Left kidney (tissue), 2 donors: ENCODE data around the gene PIBF1. TPM values are rescaled to one million over a fixed set of nuclear protein-coding genes. Genes with fewer than 3 reads are reported as not detected.
"Not testable (repeated sequence)": the region's sequence is repeated elsewhere in the genome, so short reads cannot be mapped to it uniquely, and the experiment has no call there.

Source experiments
- DNase-seq: peaks from one replicate; pipeline ENCODE4 v3.0.0-alpha.2; 2013
- polyA plus RNA-seq: library from polyadenylated mRNA; unstranded; fragments of 120-200 nt; gene quantifications from one replicate; pipeline ENCODE4 v1.2.1, GENCODE V29; 2013; ENCODE audit not compliant: insufficient read length

The PIBF1 gene
- polyA plus RNA-seq, 1 donor, result 42.7 TPM

- no peak for DNase-seq
These were observed 126.5 kb downstream of the PIBF1 start for GRCh38 chr13:72908416-72908815.

DNA sequence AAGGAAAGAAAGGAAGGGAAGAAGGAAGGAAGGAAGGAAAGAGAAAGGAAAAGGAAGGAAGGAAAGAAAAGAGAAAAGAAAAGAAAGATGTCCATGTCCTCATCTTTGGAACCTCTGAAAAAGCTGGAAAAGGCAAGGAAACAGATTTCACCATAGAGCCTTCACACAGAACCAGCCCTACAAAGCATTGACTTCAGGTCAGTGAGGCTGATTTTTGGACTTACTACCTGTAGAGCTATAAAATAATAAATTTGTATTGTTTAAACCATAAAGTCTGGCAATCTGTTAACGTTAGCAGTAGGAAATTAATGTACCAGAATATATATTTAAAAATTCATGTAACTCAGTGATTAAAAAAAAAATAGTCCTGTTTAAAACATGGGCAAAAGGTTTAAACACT lies 130.0 kb downstream of the PIBF1 start:
- no peak for DNase-seq

DNA sequence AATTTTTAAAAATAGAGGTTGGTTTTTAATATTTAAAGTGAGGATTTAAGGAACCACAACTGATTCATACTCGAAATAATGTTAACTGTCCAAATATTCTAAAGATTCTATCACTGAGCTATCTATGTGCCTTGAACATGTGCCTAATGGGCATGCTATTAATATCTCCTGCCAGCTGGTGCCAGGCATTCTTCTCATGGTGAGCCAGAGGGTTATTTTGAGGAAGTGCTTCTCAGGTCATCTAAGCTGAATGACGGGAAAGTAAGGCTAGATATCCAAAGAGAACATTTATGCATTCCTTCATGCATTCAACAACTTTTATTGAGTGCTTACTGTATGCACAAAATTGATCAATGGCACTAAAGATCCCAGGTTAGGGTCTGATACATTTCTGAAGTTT lies 138.2 kb downstream of the PIBF1 start:
- no peak for DNase-seq

DNA sequence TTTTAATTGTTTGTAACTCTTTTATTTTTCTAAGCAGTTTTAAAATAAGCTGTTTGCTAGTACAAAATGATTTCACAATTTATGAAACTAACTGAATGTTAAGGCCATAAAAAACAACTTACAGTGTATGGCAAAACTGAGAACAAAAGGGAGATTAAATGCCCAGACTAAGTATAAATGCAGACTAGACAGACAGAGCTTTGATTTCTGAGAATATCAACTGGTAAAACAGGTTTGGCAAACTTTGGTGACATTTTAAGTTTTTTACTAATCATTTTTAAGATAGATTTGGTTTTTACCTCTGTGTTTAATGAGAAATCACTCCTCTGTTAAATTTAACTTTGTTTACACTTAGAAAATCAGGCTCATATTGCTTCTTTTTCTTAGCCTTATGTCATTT lies 149.4 kb downstream of the PIBF1 start:
- DNase-seq, result no peak

- DNase-seq, result no peak
These were observed 150.3 kb downstream of the PIBF1 start for GRCh38 chr13:72932250-72932649.

- DNase-seq, result not testable (repeated sequence)
These were observed 164.3 kb downstream of the PIBF1 start for GRCh38 chr13:72946267-72946666.

DNA sequence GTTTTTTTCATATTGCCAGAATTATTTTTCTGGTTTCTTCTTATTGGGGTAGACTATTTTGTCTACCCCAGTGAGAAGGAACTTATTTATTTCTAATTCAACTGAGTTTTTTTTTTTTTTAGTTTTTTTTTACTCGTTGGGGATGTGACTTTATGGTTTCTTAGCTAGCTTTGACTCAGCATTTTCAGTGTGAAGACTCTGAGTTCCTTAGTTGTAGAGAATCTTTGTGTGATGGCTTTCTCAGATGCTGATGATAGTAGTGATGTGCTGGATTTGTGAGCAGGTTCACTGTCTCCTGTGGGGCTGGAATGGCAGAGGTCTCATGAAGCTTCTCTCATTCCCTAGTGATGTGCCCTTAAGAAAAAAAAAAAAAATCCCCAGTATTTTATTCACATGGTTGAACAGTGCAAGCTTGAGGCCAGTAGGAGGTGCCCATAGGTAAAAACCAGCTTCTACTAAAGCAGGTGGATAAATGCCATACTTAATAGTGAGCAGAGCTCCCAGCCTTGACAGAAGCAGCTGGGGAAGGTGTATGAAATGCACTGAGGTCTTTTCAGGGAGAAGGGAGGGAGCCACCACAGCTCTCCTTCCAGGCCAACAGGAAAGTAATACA lies 170.7 kb downstream of the PIBF1 start:
- no peak for DNase-seq

GRCh38 chr13:72953391-72953965 lies 171.5 kb downstream of the PIBF1 start:
- DNase-seq, result peak; percentile 8

DNA sequence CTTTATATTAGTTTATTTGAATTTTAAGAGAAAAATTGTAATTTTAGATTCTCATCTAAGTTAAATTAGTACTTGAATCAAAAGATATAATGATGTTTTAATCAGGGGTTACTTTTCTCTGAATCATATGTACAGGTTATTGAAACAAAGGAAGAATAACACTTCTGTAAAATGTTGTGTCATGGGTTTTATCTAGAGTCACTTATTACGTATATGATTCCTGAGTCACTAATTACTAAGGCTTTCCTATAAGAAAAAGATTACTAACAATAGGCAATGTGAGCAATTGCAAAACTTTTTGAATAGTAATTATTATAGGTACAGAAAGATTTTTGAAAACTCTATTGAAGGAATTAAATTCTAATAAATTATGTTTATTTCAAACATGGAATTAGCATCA lies 177.7 kb downstream of the PIBF1 start:
- DNase-seq, result no peak

GRCh38 chr13:72960114-72960513 lies 178.2 kb downstream of the PIBF1 start:
- DNase-seq, result no peak

DNA sequence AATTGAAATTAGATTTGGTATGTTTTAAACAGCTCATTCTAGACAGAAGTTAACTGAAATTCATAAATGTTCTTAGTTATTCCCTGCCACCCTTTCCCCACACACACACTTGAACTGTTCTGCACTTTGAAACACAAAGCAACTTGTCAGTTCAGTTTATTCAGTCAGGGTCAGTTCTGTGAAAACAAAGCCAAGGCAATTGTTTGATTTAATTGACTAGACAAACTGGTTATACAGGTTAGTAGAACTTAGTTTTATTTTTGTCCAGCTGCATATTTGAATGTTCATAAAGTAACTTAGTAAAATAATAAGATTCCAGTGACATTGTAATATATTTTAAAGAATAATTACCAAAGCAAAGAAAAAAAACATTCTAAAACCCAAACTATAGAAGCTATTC lies 178.6 kb downstream of the PIBF1 start:
- DNase-seq, result peak; percentile 47

- DNase-seq, result no peak
These were observed 181.8 kb downstream of the PIBF1 start for GRCh38 chr13:72963762-72964161.

DNA sequence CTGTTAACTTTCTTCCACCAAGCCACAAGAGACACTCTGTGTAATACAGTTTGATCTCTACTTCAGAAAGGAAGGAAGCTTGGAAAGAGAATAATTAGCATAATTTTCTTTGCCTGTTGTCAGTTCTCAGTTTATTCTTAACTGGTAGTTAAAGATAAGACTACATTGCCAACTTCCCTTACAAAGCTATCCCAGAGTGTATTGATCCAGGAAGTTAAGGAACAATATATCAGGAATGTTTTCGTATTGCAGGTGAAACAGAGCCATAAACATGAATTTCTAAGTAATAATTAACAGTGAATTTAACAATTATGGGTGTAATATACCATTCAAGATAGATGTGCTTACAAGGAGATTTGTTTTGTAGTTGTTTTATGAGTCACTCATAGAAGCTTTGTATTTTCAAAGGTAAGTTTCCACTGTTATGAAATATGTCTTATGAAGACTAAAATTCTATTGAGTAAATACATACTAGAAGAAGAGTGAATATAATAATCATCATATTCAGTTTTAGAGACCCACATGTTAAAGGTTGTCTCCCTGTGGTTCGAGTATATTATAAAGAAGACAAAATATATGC lies 188.5 kb downstream of the PIBF1 start:
- no peak for DNase-seq

GRCh38 chr13:72970956-72971355 lies 189.0 kb downstream of the PIBF1 start:
- DNase-seq, result no peak

DNA sequence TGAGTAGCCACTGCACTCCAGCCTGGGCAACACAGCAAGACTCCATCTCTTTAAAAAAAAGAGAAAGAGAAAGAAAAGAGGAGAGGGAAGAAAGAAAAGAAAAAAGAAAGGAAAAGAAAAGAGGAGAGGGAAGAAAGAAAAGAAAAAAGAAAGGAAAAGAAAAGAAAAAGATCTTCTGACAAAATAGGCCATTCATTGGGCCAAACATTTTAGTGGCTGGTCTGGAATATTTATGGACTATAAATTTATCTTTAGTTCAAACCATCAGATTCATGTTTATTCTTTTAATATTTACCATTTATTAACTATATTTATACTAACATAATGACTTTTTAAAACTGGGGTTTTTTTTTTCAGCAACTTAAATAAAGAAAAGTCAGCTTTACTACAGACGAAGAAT lies 191.3 kb downstream of the PIBF1 start:
- no peak for DNase-seq

DNA sequence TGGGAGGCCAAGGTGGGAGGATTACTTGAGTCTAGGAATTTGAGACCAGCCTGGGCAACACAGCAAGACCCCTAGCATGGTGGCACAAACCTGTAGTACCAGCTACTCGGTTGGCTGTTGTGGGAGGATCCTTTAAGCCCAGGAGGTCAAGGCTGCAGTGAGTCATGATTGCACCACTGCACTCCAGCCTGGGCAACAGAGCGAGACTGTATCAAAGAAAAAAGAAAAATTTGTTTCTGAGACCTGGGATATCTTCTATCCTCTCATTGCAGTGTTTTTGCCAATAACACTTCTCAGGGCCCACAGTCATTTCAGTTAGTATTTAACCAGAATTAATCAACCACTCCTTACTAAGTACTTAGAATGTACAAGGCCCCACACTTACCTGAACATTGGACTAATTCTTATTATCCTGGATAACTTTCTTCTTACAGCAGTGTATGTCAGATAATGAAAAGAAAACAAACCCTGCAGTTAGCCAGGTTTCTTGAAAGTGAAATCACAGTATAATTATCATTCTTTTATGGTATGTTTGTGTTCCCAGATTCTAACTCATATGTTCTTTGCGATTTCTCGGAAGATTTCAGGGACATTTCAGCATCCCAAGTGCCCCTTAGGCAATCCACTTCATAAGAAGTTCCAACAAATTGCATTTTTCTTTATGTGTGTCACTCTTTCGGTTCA lies 201.3 kb downstream of the PIBF1 start:
- peak; percentile 19 for DNase-seq

- no peak for DNase-seq
These were observed 203.7 kb downstream of the PIBF1 start for GRCh38 chr13:72985610-72986009.

DNA sequence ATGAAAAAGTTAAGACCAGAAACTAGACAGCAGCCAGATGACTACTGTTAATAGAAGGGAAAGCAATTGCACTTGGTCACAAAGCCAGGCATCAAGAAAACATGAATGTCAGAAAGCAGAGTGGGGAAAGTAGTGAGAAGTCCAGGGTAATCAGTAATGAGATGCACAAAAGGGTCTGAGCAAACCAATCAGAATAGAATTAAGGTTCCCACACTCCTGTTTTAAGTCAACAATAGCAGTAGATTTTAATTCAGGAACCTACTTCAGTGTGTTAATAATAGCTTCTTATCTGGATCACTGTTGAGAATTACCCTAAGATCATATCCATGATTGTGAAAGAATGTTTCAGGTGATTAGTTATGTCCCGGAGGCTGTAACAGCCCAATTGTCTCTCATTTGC lies 204.3 kb downstream of the PIBF1 start:
- DNase-seq, result no peak

DNA sequence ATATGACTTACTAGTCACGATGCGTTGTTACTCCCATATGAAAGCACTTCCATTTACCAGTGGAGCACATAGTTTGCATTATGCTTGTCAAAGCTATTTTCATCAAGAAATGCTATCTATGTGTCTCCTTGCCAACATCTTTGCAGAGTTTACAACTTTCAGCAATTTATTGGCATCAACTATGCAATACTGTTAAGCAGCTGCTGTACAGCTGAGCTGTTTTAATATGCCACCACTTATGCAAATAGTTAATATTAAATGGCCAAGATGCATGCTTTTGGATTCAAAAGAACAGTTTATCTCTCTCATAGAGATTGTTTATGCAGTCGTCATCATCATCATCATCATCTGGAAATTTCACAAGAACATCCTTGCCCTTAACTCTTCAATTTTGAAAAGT lies 209.0 kb downstream of the PIBF1 start:
- DNase-seq, result no peak

- DNase-seq, result no peak
These were observed 216.1 kb downstream of the PIBF1 start for GRCh38 chr13:72998012-72998411.

DNA sequence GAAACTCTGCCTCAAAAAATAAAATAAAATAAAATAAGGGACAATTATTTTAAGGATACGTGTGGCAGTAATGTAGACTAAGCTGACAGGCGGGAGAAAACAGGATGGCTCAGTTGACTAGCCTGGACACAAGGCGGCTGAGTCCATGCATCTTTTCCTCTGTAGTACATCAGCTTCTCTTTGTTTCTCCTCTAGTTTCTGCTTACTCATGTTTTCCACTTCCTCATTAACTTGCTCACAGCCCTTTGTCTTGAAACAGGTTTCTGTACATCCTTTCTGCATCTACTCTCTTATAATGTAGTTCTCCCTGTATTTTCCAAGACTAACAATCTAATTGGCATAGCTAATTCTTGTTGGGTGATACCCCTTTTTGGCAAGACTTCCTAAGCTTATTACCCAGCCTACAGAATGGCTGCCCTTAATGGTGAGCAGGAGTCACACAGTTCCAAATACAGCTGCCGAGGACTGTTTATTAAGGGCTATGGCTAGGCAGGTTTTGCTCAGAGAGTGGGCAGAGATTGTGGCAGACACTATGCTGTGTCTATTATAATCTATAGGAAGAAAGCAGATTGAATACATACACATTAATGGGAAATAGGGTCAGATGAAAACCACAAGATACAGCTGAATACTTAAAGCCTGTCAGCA lies 218.2 kb downstream of the PIBF1 start:
- no peak for DNase-seq

DNA sequence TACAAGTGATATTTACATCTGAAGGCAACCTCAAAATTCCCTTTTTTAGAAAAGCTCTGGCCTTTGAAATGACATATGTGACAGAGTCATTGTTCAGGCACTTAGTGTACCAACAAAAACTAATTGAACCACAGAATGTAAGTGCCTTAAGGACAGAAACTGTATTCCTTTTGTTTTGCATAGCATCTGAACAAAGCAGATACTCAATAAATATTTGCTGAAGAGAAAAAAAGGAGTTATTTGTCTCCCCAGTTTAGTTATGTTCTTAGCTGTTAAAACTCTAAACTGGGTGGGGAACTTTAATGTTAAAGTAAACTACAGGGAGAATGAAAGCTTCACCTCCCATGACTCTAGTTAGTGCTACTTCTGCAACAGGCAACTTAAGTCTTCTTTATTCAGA lies 220.0 kb downstream of the PIBF1 start:
- DNase-seq, result no peak

GRCh38 chr13:73011751-73012150 lies 229.8 kb downstream of the PIBF1 start:
- no peak for DNase-seq
